GM21367 (cell line): ENCODE data around the gene ATG7.
"Not testable (repeated sequence)": the region's sequence is repeated elsewhere in the genome, so short reads cannot be mapped to it uniquely, and the experiment has no call there.

Source experiments
- ATAC-seq: cut with Tn5 transposase; IDR thresholded peaks from one replicate; pipeline ENCODE4 v1.9.1; 2021; ENCODE audit not compliant: unreplicated experiment

Gene ATG7

GRCh38 chr3:11385891-11386290 lies 113.7 kb downstream of the ATG7 start:
- no peak for ATAC-seq

GRCh38 chr3:11386465-11387113 lies 114.4 kb downstream of the ATG7 start:
- no peak for ATAC-seq

GRCh38 chr3:11389386-11390268 lies 117.4 kb downstream of the ATG7 start:
- no peak for ATAC-seq

GRCh38 chr3:11390411-11391131 lies 118.4 kb downstream of the ATG7 start:
- ATAC-seq: no peak

- ATAC-seq: no peak
Observed at GRCh38 chr3:11391174-11391879, 119.1 kb downstream of the ATG7 start.

- no peak for ATAC-seq
Observed at GRCh38 chr3:11392014-11392859, 120.0 kb downstream of the ATG7 start.

- no peak for ATAC-seq
Observed at GRCh38 chr3:11392860-11393114, 120.6 kb downstream of the ATG7 start.

GRCh38 chr3:11393401-11393800 lies 121.2 kb downstream of the ATG7 start:
- ATAC-seq: no peak

- no peak for ATAC-seq
Observed at GRCh38 chr3:11394392-11394791, 122.2 kb downstream of the ATG7 start.

- ATAC-seq: no peak
Observed at GRCh38 chr3:11400213-11400612, 128.0 kb downstream of the ATG7 start.

GRCh38 chr3:11401434-11401833 lies 129.2 kb downstream of the ATG7 start:
- no peak for ATAC-seq

GRCh38 chr3:11405323-11405722 lies 133.1 kb downstream of the ATG7 start:
- no peak for ATAC-seq

GRCh38 chr3:11407644-11408043 lies 135.4 kb downstream of the ATG7 start:
- ATAC-seq: no peak

- ATAC-seq: not testable (repeated sequence)
Observed at GRCh38 chr3:11408324-11408859, 136.2 kb downstream of the ATG7 start.

- no peak for ATAC-seq
Observed at GRCh38 chr3:11410564-11410963, 138.4 kb downstream of the ATG7 start.

- no peak for ATAC-seq
Observed at GRCh38 chr3:11411956-11412355, 139.8 kb downstream of the ATG7 start.

GRCh38 chr3:11413071-11413470 lies 140.9 kb downstream of the ATG7 start:
- ATAC-seq: no peak

- ATAC-seq: no peak
Observed at GRCh38 chr3:11415099-11415498, 142.9 kb downstream of the ATG7 start.

GRCh38 chr3:11420066-11420465 lies 147.9 kb downstream of the ATG7 start:
- ATAC-seq: no peak

GRCh38 chr3:11422291-11422690 lies 150.1 kb downstream of the ATG7 start:
- ATAC-seq: no peak
